GM23248 (cell line): ENCODE results near the gene ACSF2. TPM values are rescaled to one million over a fixed set of nuclear protein-coding genes. Genes with fewer than 3 reads are reported as not detected.
"Not testable (repeated sequence)": the region's sequence is repeated elsewhere in the genome, so short reads cannot be mapped to it uniquely, and the experiment has no call there.

Experiments used
- DNase-seq: peaks from one replicate; pipeline ENCODE4 v3.0.0-alpha.2; 2015
- H2AFZ ChIP-seq: fragments of 200-600 bp; sonication (generic); 2 replicates; pipeline ENCODE4 v1.6.1; 2016; ENCODE audit warnings: antibody characterized with exemption
- H3F3A ChIP-seq: fragments of 200-600 bp; sonication (generic); 2 replicates; pipeline ENCODE4 v1.6.1; 2016; ENCODE audit warnings: mild to moderate bottlenecking, antibody characterized with exemption, mixed run types; ENCODE audit not compliant: insufficient read depth
- H3K27ac ChIP-seq: fragments of 200-600 bp; sonication (generic); 2 replicates; pipeline ENCODE4 v1.5.1; 2016; ENCODE audit warnings: mild to moderate bottlenecking
- H3K27me3 ChIP-seq: fragments of 200-600 bp; sonication (generic); replicated peaks from 2 replicates; pipeline ENCODE4 v1.6.1; 2016; ENCODE audit warnings: mild to moderate bottlenecking; ENCODE audit not compliant: insufficient read depth
- H3K36me3 ChIP-seq: fragments of 200-600 bp; sonication (generic); 2 replicates; pipeline ENCODE4 v1.6.1; 2016; ENCODE audit warnings: low read depth, mild to moderate bottlenecking
- H3K4me1 ChIP-seq: fragments of 200-600 bp; sonication (generic); 2 replicates; pipeline ENCODE4 v1.6.1; 2016; ENCODE audit warnings: mild to moderate bottlenecking; ENCODE audit not compliant: insufficient read depth
- H3K4me2 ChIP-seq: fragments of 200-600 bp; sonication (generic); one replicate; pipeline ENCODE4 v1.6.1; 2016; ENCODE audit warnings: mild to moderate bottlenecking; ENCODE audit not compliant: unreplicated experiment
- H3K4me3 ChIP-seq: fragments of 200-600 bp; sonication (generic); 2 replicates; pipeline ENCODE4 v1.5.1; 2016; ENCODE audit warnings: mild to moderate bottlenecking
- H3K79me2 ChIP-seq: fragments of 200-600 bp; sonication (generic); 2 replicates; pipeline ENCODE4 v1.6.1; 2016; ENCODE audit warnings: mild to moderate bottlenecking; ENCODE audit not compliant: insufficient read depth
- H3K9ac ChIP-seq: fragments of 200-600 bp; sonication (generic); 2 replicates; pipeline ENCODE4 v1.6.1; 2016; ENCODE audit warnings: mild to moderate bottlenecking
- H3K9me2 ChIP-seq: fragments of 200-600 bp; sonication (generic); 2 replicates; pipeline ENCODE4 v1.6.1; 2016; ENCODE audit warnings: mixed run types, mild to moderate bottlenecking, moderate library complexity; ENCODE audit not compliant: insufficient read depth
- H3K9me3 ChIP-seq: fragments of 200-600 bp; sonication (generic); one replicate; pipeline ENCODE4 v1.6.1; 2017; ENCODE audit warnings: low read depth
- H4K20me1 ChIP-seq: fragments of 200-600 bp; sonication (generic); 2 replicates; pipeline ENCODE4 v1.6.0; 2016; ENCODE audit not compliant: insufficient read depth
- EZH2 ChIP-seq: fragments of 200-600 bp; sonication (generic); IDR thresholded peaks from 2 replicates; pipeline ENCODE4 v1.6.1; 2018; ENCODE audit warnings: antibody characterized with exemption, mild to moderate bottlenecking; ENCODE audit not compliant: insufficient read depth, poor library complexity, severe bottlenecking
- EZH2phosphoT487 ChIP-seq: fragments of 200-600 bp; sonication (generic); IDR thresholded peaks from 2 replicates; pipeline ENCODE4 v1.6.1; 2018; ENCODE audit warnings: antibody characterized with exemption, moderate library complexity, mild to moderate bottlenecking, low read depth; ENCODE audit not compliant: insufficient read depth
- WGBS, 2 experiments: methylation state at CpG; one replicate each; pipeline ENCODE4 v1.1.6; 2015 to 2017; ENCODE audit warnings: low lambda C conversion rate in 2 of 2, low coverage in 1 of 2; ENCODE audit errors: missing lambda C conversion rate in 2 of 2; 5-methylcytosine and 5-hydroxymethylcytosine counted together
- in situ Hi-C: fragments of 300-500 bp; cut with MboI; formaldehyde crosslinking; loops from 2 replicates; pipeline ENCODE4 v1.15.0; 2020
- polyA plus RNA-seq: library from polyadenylated mRNA; unstranded; fragments of >200 nt; fragmentation: Nextera tagmentation; extraction: Ambion mirVana; gene quantifications from 2 replicates; pipeline ENCODE4 v1.2.1, GENCODE V29; 2016
- total RNA-seq: library from RNA; depleted of rRNA; stranded (reverse); fragments of >200 nt; shearing (Covaris generic); gene quantifications from 2 replicates; pipeline ENCODE4 v1.2.3, GENCODE V29; 2014

The ACSF2 gene
- total and polyA plus RNA-seq, 2 experiments from 2014 or later, result 3.7 to 8.6 TPM

DNA sequence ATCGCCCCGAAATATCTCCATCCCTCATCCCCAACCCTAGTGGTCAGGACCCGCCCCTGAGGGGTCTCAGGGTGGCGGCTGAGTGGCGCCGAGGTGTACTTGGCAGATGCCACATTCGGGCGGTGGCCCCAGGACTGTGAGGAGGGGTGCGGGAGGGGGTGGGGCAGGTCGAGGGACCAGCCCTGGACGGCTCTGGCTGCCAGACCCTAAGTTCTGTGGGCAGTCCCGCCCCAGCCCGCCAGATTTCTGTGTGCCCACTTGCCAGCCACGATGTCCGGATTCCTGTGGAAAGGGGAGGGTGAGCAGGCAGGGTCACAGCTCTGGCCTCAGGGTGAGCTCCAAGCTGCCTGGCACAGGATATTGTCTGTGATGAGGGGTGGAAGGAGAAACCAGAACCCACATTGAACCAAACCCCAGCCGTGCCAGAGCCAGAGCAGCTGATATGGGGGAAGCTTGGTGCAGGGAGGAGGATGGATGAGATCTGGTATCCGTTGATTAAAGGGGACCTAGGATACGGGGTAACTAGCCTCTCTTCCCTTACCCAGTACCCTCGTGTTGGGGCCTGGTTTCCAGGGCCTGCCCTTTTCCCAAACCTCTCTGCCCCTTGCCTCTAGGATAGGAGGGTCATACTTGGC is 43.8 kb downstream of the ACSF2 start:
- in situ Hi-C loops, result no loop called here
- H4K20me1 ChIP-seq, result no peaks in the 10 kb centered on the region

DNA sequence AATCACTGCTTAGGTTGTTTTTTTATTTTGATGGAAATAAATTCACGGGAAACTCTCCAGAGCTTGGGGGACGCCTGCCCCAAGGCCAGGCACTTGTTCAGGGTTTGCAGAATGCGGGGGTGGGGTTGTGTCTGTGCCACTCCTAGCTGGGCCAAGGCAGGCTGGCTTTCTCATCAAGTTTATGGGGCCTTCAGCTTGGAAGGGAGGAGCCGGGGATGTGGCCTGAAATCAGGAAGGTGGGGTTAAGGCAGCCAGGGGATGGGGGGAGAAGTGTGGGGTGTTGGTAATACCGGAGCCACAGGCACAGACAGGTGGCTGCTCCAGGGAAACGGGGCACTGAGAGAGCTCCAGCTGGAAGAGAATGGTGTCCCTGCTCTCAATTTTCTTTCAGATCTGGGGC is 44.4 kb downstream of the ACSF2 start:
- no peak overlapping the region for H2AFZ ChIP-seq
- H3K9me2 ChIP-seq, result no peaks in the 10 kb centered on the region
- WGBS, 2 experiments, result 84 to 90% methylated on average over 6 of the region's 6 CpGs
- H3K4me2 ChIP-seq, result no peak overlapping the region
- no peak overlapping the region for H3K27ac ChIP-seq
- in situ Hi-C loops, result no loop called here
- no peaks in the 10 kb centered on the region for H3K79me2 ChIP-seq
- no peak overlapping the region for H3K4me3 ChIP-seq
- no peak for TF ChIP-seq EZH2phosphoT487
- TF ChIP-seq EZH2, result no peak
- no peaks in the 10 kb centered on the region for H3K9me3 ChIP-seq
- H3F3A ChIP-seq, result no peaks in the 10 kb centered on the region
- no peaks in the 10 kb centered on the region for H4K20me1 ChIP-seq
- H3K27me3 ChIP-seq, result peaks cover 13% of the 10 kb centered on the region
- H3K9ac ChIP-seq, result no peak overlapping the region
- no peaks in the 10 kb centered on the region for H3K4me1 ChIP-seq
- no peak for DNase-seq
- no peaks in the 10 kb centered on the region for H3K36me3 ChIP-seq

More for the DNA sequence above, 43.8 kb downstream of the ACSF2 start:
- H3K4me1 ChIP-seq, result no peaks in the 10 kb centered on the region
- no peak overlapping the region for H3K4me2 ChIP-seq
- TF ChIP-seq EZH2 (no peak), EZH2phosphoT487 (no peak)
- H3F3A ChIP-seq, result no peaks in the 10 kb centered on the region
- no peaks in the 10 kb centered on the region for H3K79me2 ChIP-seq
- DNase-seq, result no peak
- H3K27me3 ChIP-seq, result peaks cover 13% of the 10 kb centered on the region
- 49 to 56% methylated on average over 14 to 19 of the region's 19 CpGs for WGBS, 2 experiments
- no peaks in the 10 kb centered on the region for H3K9me3 ChIP-seq
- H2AFZ ChIP-seq, result no peak overlapping the region
- no peak overlapping the region for H3K27ac ChIP-seq
- H3K4me3 ChIP-seq, result no peak overlapping the region
- H3K9me2 ChIP-seq, result no peaks in the 10 kb centered on the region
- H3K9ac ChIP-seq, result no peak overlapping the region
- no peaks in the 10 kb centered on the region for H3K36me3 ChIP-seq

- Histone ChIP-seq H3K4me3 (no peak overlapping the region), H3K27me3 (peaks cover 13% of the 10 kb centered on the region), H4K20me1 (no peaks in the 10 kb centered on the region), H3K9me2 (no peaks in the 10 kb centered on the region), H3F3A (no peaks in the 10 kb centered on the region), H3K79me2 (no peaks in the 10 kb centered on the region), H3K27ac (no peak overlapping the region), H2AFZ (no peak overlapping the region), H3K36me3 (no peaks in the 10 kb centered on the region), H3K4me2 (no peak overlapping the region), H3K9ac (no peak overlapping the region), H3K9me3 (no peaks in the 10 kb centered on the region), H3K4me1 (no peaks in the 10 kb centered on the region)
- TF ChIP-seq EZH2phosphoT487 (no peak), EZH2 (no peak)
- no peak for DNase-seq
- in situ Hi-C loops, result no loop called here
- WGBS, 2 experiments, result 90 to 92% methylated on average over 22 of the region's 22 CpGs
These were observed 45.2 kb downstream of the ACSF2 start for GRCh38 chr17:50471009-50471905.

DNA sequence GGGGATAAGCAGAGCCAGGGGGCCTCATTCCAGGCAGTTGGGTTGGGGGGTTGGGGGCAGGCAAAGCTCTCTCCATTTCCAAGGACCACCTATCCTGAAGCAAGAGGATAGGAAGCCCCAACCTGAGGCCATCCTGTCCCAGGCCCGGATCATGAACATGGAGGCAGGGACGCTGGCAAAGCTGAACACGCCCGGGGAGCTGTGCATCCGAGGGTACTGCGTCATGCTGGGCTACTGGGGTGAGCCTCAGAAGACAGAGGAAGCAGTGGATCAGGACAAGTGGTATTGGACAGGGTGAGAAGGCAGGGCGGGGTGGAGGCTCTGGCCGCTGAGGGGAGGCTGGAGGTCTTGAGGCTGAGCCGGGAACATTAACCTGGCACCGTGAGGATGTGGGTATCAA is 46.3 kb downstream of the ACSF2 start:
- H3K9me3 ChIP-seq, result no peaks in the 10 kb centered on the region
- H3K4me2 ChIP-seq, result no peak overlapping the region
- no peak for DNase-seq
- WGBS, 2 experiments, result 93 to 97% methylated on average over 10 of the region's 10 CpGs
- no peak overlapping the region for H3K9ac ChIP-seq
- H3K9me2 ChIP-seq, result no peaks in the 10 kb centered on the region
- H3K27me3 ChIP-seq, result peaks cover 13% of the 10 kb centered on the region
- no peaks in the 10 kb centered on the region for H3K4me1 ChIP-seq
- no peak overlapping the region for H3K27ac ChIP-seq
- 0 out of 2 replicates have a peak, but pooled peaks cover under 1% of the 10 kb centered on the region for H3F3A ChIP-seq
- H3K36me3 ChIP-seq, result no peaks in the 10 kb centered on the region
- in situ Hi-C loops, result no loop called here
- no peak for TF ChIP-seq EZH2phosphoT487
- no peak for TF ChIP-seq EZH2
- no peaks in the 10 kb centered on the region for H4K20me1 ChIP-seq
- no peak overlapping the region for H2AFZ ChIP-seq
- H3K79me2 ChIP-seq, result no peaks in the 10 kb centered on the region
- H3K4me3 ChIP-seq, result no peak overlapping the region

- H3K4me3 ChIP-seq, H3K9me3 ChIP-seq, H3K4me2 ChIP-seq, H3K27me3 ChIP-seq, DNase-seq, H3K36me3 ChIP-seq, H3K9me2 ChIP-seq, H2AFZ ChIP-seq, H3K79me2 ChIP-seq, H4K20me1 ChIP-seq, H3K9ac ChIP-seq, H3F3A ChIP-seq, in situ Hi-C loops, H3K4me1 ChIP-seq, H3K27ac ChIP-seq: not testable (repeated sequence)
- WGBS, 2 experiments, result 95% methylated on average over 13 of the region's 13 CpGs
These were observed 46.7 kb downstream of the ACSF2 start for GRCh38 chr17:50472761-50473161.
